GM12878 (cell line): ENCODE results near the gene RSRP1. TPM values are rescaled to one million over a fixed set of nuclear protein-coding genes. Genes with fewer than 3 reads are reported as not detected.

Source experiments
- ATAC-seq: fragments of 200-7000 bp; cut with Tn5 transposase; 3 replicates; pipeline ENCODE4 v1.9.1; 2020; ENCODE audit warnings: mild to moderate bottlenecking, moderate library complexity
- BruUV-seq: library from RNA; stranded (reverse); fragments of 400-500 nt; replicated peaks from 2 replicates; lab custom pipeline; 2021; lab: Mats Ljungman, UMichigan
- CTCF ChIA-PET: fragments of 300-600 bp; sonication (Branson Sonifier 250); formaldehyde crosslinking; extraction: SDS; loops from one replicate; lab custom pipeline; 2021; ENCODE audit warnings: inconsistent platforms; lab: Yijun Ruan, JAX
- POLR2A ChIA-PET: fragments of 350-600 bp; formaldehyde crosslinking; extraction: SDS; loops from one replicate; lab custom pipeline; 2021; ENCODE audit warnings: inconsistent platforms; lab: Charles Lee
- RAD21 ChIA-PET: fragments of 300-600 bp; sonication (Branson Sonifier 250); formaldehyde crosslinking; loops from one replicate; lab custom pipeline; 2023; ENCODE audit warnings: antibody characterized with exemption; ENCODE audit not compliant: unreplicated experiment; lab: Charles Lee
- SMC1A ChIA-PET: fragments of 300-600 bp; sonication (Branson Sonifier 250); formaldehyde crosslinking; loops from one replicate; lab custom pipeline; 2023; ENCODE audit not compliant: unreplicated experiment, uncharacterized antibody; lab: Charles Lee
- DNase-seq: peaks from one replicate; pipeline ENCODE4 v3.0.0-alpha.2; 2011; ENCODE audit warnings: low read depth, low spot score
- FAIRE-seq: peaks from 3 replicates; lab custom pipeline; 2011; peaks lifted over from hg19 to GRCh38; lab: Jason Lieb, UNC
- H2AFZ ChIP-seq: 2 replicates; pipeline ENCODE4 v1.6.0; 2011; ENCODE audit warnings: low read depth, low read length, control low read depth; ENCODE audit not compliant: control insufficient read depth
- H3K27ac ChIP-seq: 2 replicates; pipeline ENCODE4 v1.5.1; 2011; ENCODE audit warnings: control low read depth; ENCODE audit not compliant: control insufficient read depth, insufficient read depth
- H3K27me3 ChIP-seq, 2 experiments: replicated peaks in 1 of 2; 2 replicates each; pipeline versions ENCODE4 v1.6.0 to v1.6.1; 2011; ENCODE audit warnings: low read length in 1 of 2; ENCODE audit not compliant: control insufficient read depth in 2 of 2, insufficient read depth in 2 of 2
- H3K36me3 ChIP-seq, 2 experiments: 2 replicates each; pipeline ENCODE4 v1.5.1; 2011; ENCODE audit warnings: low read length in 1 of 2; ENCODE audit not compliant: control insufficient read depth in 2 of 2, insufficient read depth in 2 of 2
- H3K4me1 ChIP-seq: 2 replicates; pipeline ENCODE4 v1.6.1; 2011; ENCODE audit warnings: mild to moderate bottlenecking, low read length, moderate library complexity, mixed read lengths; ENCODE audit not compliant: control insufficient read depth, insufficient read depth
- H3K4me2 ChIP-seq: 2 replicates; pipeline ENCODE4 v1.6.0; 2011; ENCODE audit warnings: control low read depth; ENCODE audit not compliant: control insufficient read depth, insufficient read depth
- H3K4me3 ChIP-seq: fragments of 200-600 bp; sonication (generic); 2 replicates; pipeline ENCODE4 v1.5.1; 2016
- H3K79me2 ChIP-seq: 2 replicates; pipeline ENCODE4 v1.6.0; 2011; ENCODE audit warnings: low read length; ENCODE audit not compliant: control insufficient read depth, insufficient read depth
- H3K9ac ChIP-seq: 2 replicates; pipeline ENCODE4 v1.8.0; 2011; ENCODE audit warnings: low read length, control low read depth, mixed read lengths; ENCODE audit not compliant: control insufficient read depth, insufficient read depth
- H3K9me3 ChIP-seq: replicated peaks from 3 replicates; pipeline ENCODE4 v1.5.1; 2011; ENCODE audit warnings: mild to moderate bottlenecking, low read length; ENCODE audit not compliant: control insufficient read depth, insufficient read depth
- H4K20me1 ChIP-seq: 2 replicates; pipeline ENCODE4 v1.6.0; 2011; ENCODE audit not compliant: control insufficient read depth, insufficient read depth
- E2F4 ChIP-seq: IDR thresholded peaks from 2 replicates; pipeline ENCODE4 v1.6.1; 2012; ENCODE audit warnings: low read depth, low read length, improper control_type of control experiment
- ELK1 ChIP-seq: IDR thresholded peaks from 2 replicates; pipeline ENCODE4 v1.6.1; 2012; ENCODE audit warnings: low read depth, low read length, improper control_type of control experiment
- EP300 ChIP-seq, 2 experiments: fragments of 150-350 bp in 1 of 2; IDR thresholded peaks; 2 replicates each; pipeline ENCODE4 v1.6.1; 2011 to 2012; ENCODE audit warnings: low read depth in 2 of 2, low read length in 2 of 2, borderline replicate concordance in 1 of 2, improper control_type of control experiment in 1 of 2, inconsistent platforms in 1 of 2; ENCODE audit not compliant: control insufficient read depth in 1 of 2
- GABPA ChIP-seq: IDR thresholded peaks from 2 replicates; pipeline ENCODE4 v1.6.1; 2014; ENCODE audit warnings: antibody characterized with exemption, low read depth, mild to moderate bottlenecking, inconsistent platforms
- IKZF1 ChIP-seq: fragments of 450-650 bp; conservative IDR thresholded peaks from 2 replicates; pipeline ENCODE4 v1.6.1; 2017; ENCODE audit warnings: antibody characterized with exemption, mild to moderate bottlenecking
- MEF2B ChIP-seq: fragments of 450-650 bp; IDR thresholded peaks from 2 replicates; pipeline ENCODE4 v1.6.1; 2018; ENCODE audit warnings: mild to moderate bottlenecking, moderate library complexity; ENCODE audit not compliant: partially characterized antibody, poor library complexity, severe bottlenecking
- PBX3 ChIP-seq: IDR thresholded peaks from 2 replicates; pipeline ENCODE4 v1.6.1; 2011; ENCODE audit warnings: mild to moderate bottlenecking, low read depth, low read length, moderate library complexity; ENCODE audit not compliant: insufficient replicate concordance
- POU2F2 ChIP-seq: IDR thresholded peaks from 3 replicates; pipeline ENCODE4 v1.6.1; 2011; ENCODE audit warnings: low read depth, mild to moderate bottlenecking, low read length, borderline replicate concordance
- RFX5 ChIP-seq: IDR thresholded peaks from 2 replicates; pipeline ENCODE4 v1.6.1; 2011; ENCODE audit warnings: low read depth, low read length, improper control_type of control experiment
- SMAD5 ChIP-seq: IDR thresholded peaks from 2 replicates; pipeline ENCODE4 v1.6.1; 2016; ENCODE audit warnings: antibody characterized with exemption, low read depth
- SREBF1 ChIP-seq: IDR thresholded peaks from 2 replicates; pipeline ENCODE4 v1.6.1; 2012; ENCODE audit warnings: mild to moderate bottlenecking, low read length
- ZNF217 ChIP-seq: fragments of 450-650 bp; IDR thresholded peaks from 2 replicates; pipeline ENCODE4 v1.6.1; 2017; ENCODE audit warnings: antibody characterized with exemption, mild to moderate bottlenecking
- ZNF622 ChIP-seq: fragments of 450-650 bp; IDR thresholded peaks from 2 replicates; pipeline ENCODE4 v1.6.1; 2017; ENCODE audit warnings: mild to moderate bottlenecking, inconsistent platforms
- WGBS: methylation state at CpG from one replicate; pipeline ENCODE4 v1.1.6; 2016; ENCODE audit warnings: low lambda C conversion rate; ENCODE audit not compliant: insufficient replicate concordance, insufficient coverage; ENCODE audit errors: missing lambda C conversion rate; 5-methylcytosine and 5-hydroxymethylcytosine counted together
- in situ Hi-C: fragments of 300-500 bp; cut with MboI; formaldehyde crosslinking; loops from 9 replicates; pipeline ENCODE4 v1.14.3; 2018; ENCODE audit warnings: mixed read lengths
- intact Hi-C: fragments of 100-400 bp; cut with micrococcal nuclease; formaldehyde crosslinking; loops from one replicate; pipeline ENCODE4 v1.14.2; 2022; ENCODE audit not compliant: unreplicated experiment
- polyA plus RNA-seq, 11 experiments: library from polyadenylated mRNA; depleted of rRNA in 4 of 11; unstranded in 6 of 11; stranded (reverse) in 5 of 11; fragments of >200 nt; fragmentation: Nextera tagmentation in 4 of 11; fragmentation: Illumina TruSeq in 1 of 11; extraction: Ambion mirVana in 4 of 11; extraction: Trizol in 1 of 11; gene quantifications; 1 replicate in 1 of 11; 2 replicates in 10 of 11; pipeline versions ENCODE4 v1.2.1 to v1.2.3, GENCODE V29; 2011 to 2016; ENCODE audit warnings: inconsistent platforms in 2 of 11, missing spikeins in 2 of 11, low read depth in 1 of 11
- total RNA-seq, 4 experiments: library from RNA; depleted of rRNA in 3 of 4; stranded (reverse); fragments of >200 nt in 3 of 4; fragmentation: Illumina TruSeq in 1 of 4; extraction: Trizol in 1 of 4; gene quantifications; 2 replicates each; pipeline versions ENCODE4 v1.2.1 to v1.2.3, GENCODE V29; 2013 to 2021

Gene RSRP1
- total and polyA plus RNA-seq, 10 of the 15 experiments (the other 5 are each of a cell fraction or from before 2014, with no cell fraction given) = 23.5 to 128 (median 90.0) TPM

GRCh38 chr1:25196830-25197229 lies 50.4 kb downstream of the RSRP1 start:
- FAIRE-seq = no peak
- Histone ChIP-seq H3K4me3 (no peak overlapping the region), H3K4me1 (peaks cover 4% of the 10 kb centered on the region; the same call in 1 of the 2 replicates), H4K20me1 (no peaks in the 10 kb centered on the region), H3K9ac (no peak overlapping the region), H2AFZ (no peak overlapping the region), H3K79me2 (no peaks in the 10 kb centered on the region), H3K4me2 (no peak overlapping the region), H3K9me3 (no peaks in the 10 kb centered on the region), H3K36me3 (no peaks in the 10 kb centered on the region), H3K27ac (no peak overlapping the region), H3K27me3 (peaks cover 4% of the 10 kb centered on the region in 2 experiments)
- ChIA-PET RAD21 (interaction anchor here (0.6 kb wide), 1 partner anchor 9 kb away, joined by 3 read pairs; no protein-coding TSS in a partner anchor), CTCF (interaction anchor here (0.6 to 1.5 kb wide), 2 partner anchors 8 to 185 kb away, joined by 3 to 6 read pairs; no protein-coding TSS in a partner anchor), POLR2A (no interaction called here), SMC1A (no interaction called here)
- intact Hi-C loops = no loop called here
- no peak for DNase-seq
- in situ Hi-C loops = no loop called here
- no peak for ATAC-seq
- 42% methylated on average over 7 of the region's 7 CpGs for WGBS
- TF ChIP-seq MEF2B (no peak), E2F4 (no peak), IKZF1 (no peak), SREBF1 (no peak), SMAD5 (no peak), PBX3 (no peak), GABPA (no peak), ZNF622 (no peak), RFX5 (no peak), ZNF217 (no peak), ELK1 (no peak), EP300 (IDR thresholded peaks at IDR 0.05; ENCODE audit: borderline replicate concordance in 1 of 2, control insufficient read depth in 1 of 2, low read depth in 2 of 2, low read length in 2 of 2) (no peak), POU2F2 (no peak)
- BruUV-seq = no TSS peak
